ENCODE results near the gene TRIM65.
"Not testable (repeated sequence)": the region's sequence is repeated elsewhere in the genome, so short reads cannot be mapped to it uniquely, and the experiment has no call there.

TRIM65 gene

DNA sequence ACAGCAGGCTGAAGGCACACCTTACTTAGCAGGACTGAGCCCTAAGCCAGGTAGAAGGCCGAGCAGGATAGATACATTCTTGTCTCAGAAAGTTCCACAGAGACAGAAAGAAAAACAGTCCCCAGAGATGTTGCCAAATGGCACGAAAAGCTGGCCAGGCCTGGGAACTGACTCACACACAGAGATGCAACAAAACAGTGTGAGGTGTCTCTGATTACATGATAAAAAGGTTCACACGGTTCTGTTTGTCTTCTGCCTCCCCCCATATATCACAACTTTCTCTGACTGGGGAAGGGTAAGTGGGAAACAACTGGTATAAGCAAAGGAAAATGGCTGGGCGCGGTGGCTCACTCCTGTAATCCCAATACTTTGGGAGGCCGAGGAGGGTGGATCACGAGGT, 43.3 kb downstream of the TRIM65 start:
- ChIA-PET POLR2A (interaction anchor here (0.6 kb wide), 2 partner anchors 38 to 66 kb away, joined by 3 read pairs; no protein-coding TSS in a partner anchor), CTCF (interaction anchor here (1.0 to 4.5 kb wide), 6 partner anchors 9 to 100 kb away, joined by 4 to 52 read pairs (median 6); partner anchors contain the start of genes TRIM47, TRIM65 and UNC13D)
- TF ChIP-seq, protein P1, sequence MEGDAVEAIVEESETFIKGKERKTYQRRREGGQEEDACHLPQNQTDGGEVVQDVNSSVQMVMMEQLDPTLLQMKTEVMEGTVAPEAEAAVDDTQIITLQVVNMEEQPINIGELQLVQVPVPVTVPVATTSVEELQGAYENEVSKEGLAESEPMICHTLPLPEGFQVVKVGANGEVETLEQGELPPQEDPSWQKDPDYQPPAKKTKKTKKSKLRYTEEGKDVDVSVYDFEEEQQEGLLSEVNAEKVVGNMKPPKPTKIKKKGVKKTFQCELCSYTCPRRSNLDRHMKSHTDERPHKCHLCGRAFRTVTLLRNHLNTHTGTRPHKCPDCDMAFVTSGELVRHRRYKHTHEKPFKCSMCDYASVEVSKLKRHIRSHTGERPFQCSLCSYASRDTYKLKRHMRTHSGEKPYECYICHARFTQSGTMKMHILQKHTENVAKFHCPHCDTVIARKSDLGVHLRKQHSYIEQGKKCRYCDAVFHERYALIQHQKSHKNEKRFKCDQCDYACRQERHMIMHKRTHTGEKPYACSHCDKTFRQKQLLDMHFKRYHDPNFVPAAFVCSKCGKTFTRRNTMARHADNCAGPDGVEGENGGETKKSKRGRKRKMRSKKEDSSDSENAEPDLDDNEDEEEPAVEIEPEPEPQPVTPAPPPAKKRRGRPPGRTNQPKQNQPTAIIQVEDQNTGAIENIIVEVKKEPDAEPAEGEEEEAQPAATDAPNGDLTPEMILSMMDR (IDR thresholded peaks at IDR 0.05; ENCODE audit: insufficient read depth, low read length, missing control alignments) = no peak
- DNase-seq (ENCODE audit: low read depth, low spot score) = no peak
- H3K4me3 ChIP-seq (ENCODE audit: low read depth, low read length) = no peak overlapping the region

DNA sequence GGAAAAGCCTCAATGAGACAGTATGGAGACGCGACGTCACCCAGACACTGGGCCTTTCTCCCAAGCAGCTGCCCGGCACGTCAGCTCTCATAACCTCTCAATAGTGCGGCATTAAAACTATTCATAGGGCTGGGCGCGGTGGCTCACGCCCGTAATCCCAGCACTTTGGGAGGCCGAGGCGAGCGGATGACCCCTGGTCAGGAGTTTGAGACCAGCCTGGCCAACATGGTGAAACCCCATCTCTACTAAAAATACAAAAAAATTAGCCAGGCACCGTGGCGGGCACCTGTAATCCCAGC, 45.1 kb downstream of the TRIM65 start:
- H3K4me3 ChIP-seq (ENCODE audit: low read depth, low read length); DNase-seq (ENCODE audit: low read depth, low spot score); POLR2A ChIA-PET: not testable (repeated sequence)
- CTCF ChIA-PET = interaction anchor here (0.8 to 1.2 kb wide), 3 partner anchors 24 to 98 kb away, joined by 3 read pairs; partner anchors contain the start of gene GALK1

DNA sequence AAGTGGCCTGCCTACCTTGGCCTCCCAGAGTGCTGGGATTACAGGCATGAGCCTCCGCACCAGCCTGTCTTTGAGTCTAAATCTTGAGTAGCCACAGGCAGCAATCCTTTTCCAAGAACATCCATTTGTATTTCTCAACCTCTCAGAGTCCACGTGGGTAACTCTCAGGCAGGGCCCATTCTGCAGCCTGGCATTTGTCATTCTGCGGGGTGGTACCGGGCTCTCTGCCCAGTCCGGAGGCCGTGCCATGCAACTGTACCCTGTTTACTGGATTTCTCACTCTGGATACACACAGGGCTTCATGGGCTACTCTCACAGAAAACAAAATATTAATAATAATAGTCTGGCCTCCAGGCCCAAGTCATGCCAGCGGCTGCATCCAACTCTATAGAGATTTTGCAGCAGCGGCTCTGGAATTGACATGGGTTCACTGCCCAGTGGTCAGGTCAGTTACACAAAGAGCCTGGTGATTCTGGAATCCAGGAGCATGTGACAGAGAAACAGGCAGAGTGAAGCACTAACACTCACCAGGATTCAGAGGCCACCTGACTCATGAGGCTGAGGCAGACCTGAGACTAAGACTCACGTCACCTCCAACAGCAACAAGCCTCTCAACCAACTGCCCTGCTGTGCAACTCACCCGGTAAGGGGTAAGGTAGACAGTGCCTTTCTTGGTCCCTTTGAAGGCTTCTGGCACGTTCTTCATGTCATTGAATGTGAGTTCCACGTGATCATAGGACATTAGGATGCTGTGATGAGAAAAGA, 45.6 kb downstream of the TRIM65 start:
- no peak for DNase-seq (ENCODE audit: low read depth, low spot score)
- POLR2A ChIA-PET = no interaction called here
- CTCF ChIA-PET = interaction anchor here (0.8 to 2.0 kb wide), 4 partner anchors 10 to 98 kb away, joined by 3 to 6 read pairs (median 3); partner anchors contain the start of gene GALK1
- TF ChIP-seq, protein P1 (IDR thresholded peaks at IDR 0.05; ENCODE audit: insufficient read depth, low read length, missing control alignments) = no peak
- H3K4me3 ChIP-seq (ENCODE audit: low read depth, low read length) = no peak overlapping the region

DNA sequence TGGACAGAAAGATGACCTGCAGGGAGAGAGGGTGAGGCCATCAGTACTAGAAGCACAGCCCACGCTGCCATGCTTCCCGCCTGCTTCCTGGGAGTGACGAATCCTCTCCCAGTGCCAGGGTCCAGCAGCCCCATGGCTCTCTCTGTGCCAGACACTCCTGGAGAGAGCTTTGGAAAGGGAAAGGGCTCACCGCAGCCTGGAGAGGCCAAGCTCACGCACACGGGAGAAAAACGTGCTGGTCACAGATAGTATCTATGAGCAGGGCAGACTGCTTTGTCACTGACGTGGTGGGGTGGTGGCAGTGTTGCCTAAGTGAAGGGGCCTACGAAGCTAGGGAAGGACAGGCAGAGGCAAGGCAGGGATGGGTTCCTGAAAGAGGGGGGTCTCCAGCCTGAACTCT, 47.0 kb downstream of the TRIM65 start:
- H3K4me3 ChIP-seq (ENCODE audit: low read depth, low read length) = no peak overlapping the region
- TF ChIP-seq, protein P1 (IDR thresholded peaks at IDR 0.05; ENCODE audit: insufficient read depth, low read length, missing control alignments) = no peak
- ChIA-PET CTCF (interaction anchor here (1.1 to 6.3 kb wide), 7 partner anchors 9 to 96 kb away, joined by 3 to 52 read pairs (median 4); no protein-coding TSS in a partner anchor), POLR2A (no interaction called here)
- DNase-seq (ENCODE audit: low read depth, low spot score) = no peak

DNA sequence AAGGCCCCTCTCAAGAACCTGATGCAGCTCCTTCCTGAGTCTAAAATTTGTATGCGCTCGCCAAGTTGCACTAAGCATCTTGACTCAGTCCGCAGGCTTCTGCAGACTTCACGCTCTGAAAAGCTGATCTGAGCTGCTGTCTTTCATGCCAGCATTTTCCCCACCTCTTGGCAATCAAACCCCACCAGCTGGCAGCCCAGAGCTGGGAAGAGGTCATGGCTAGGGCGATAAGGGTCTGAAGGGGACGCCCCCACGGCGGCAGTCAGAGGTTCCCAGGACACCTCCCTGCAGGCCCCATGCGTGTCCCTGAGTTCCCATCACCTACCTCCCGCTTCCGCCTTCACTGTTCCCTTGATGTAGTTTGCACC, 47.5 kb downstream of the TRIM65 start:
- TF ChIP-seq, protein P1 (IDR thresholded peaks at IDR 0.05; ENCODE audit: insufficient read depth, low read length, missing control alignments) = no peak
- CTCF ChIA-PET = interaction anchor here (1.1 to 6.3 kb wide), 8 partner anchors 8 to 96 kb away, joined by 3 to 52 read pairs (median 4); no protein-coding TSS in a partner anchor
- POLR2A ChIA-PET = no interaction called here
- H3K4me3 ChIP-seq (ENCODE audit: low read depth, low read length) = no peak overlapping the region
- no peak for DNase-seq (ENCODE audit: low read depth, low spot score)

DNA sequence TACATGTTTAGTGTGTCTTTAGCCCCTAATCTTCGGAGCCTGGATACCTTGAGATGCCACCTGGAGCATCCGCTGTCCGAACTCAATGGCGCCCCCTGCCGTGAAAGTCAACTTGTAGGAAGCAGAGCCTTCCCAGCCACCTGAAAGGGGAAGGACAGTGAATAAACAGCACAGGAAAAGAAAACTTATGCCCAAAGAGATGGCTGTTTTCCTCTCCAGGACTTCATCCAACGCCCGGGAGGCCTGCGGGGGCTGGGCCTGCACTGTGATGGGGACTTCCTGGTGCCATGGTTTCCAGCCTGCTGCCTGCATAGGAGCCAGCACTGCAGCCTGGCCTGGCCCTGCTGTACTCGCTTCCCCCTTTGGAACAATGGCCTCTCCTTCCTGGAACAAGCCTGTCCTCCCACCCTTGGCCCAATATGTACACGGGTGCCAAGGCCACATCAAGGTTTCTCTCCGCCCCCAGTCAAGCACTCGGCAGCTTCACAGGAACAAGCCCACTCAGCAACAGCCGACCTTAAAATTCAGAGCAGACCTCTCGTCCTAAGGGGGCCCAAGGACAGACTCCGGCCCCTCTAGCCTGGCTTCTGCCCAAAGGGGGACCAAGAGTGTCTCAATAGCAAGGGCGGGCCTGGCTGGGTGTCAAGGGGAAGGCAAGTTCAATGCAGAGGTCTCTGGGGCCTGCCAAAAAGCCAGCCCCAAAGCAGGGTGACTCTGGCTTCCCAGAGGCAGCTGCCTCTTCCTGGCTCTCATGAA, 48.0 kb downstream of the TRIM65 start:
- ChIA-PET POLR2A (no interaction called here), CTCF (interaction anchor here (0.8 to 6.3 kb wide), 16 partner anchors 8 to 95 kb away, joined by 3 to 52 read pairs (median 4); partner anchors contain the start of gene TRIM47)
- no peak overlapping the region for H3K4me3 ChIP-seq (ENCODE audit: low read depth, low read length)
- TF ChIP-seq, protein P1 (IDR thresholded peaks at IDR 0.05; ENCODE audit: insufficient read depth, low read length, missing control alignments) = peak; percentile 61
- DNase-seq (ENCODE audit: low read depth, low spot score) = no peak
